Gastrocnemius medialis (tissue), 4 donors: ENCODE results near the gene CPB1. TPM values are rescaled to one million over a fixed set of nuclear protein-coding genes. Genes with fewer than 3 reads are reported as not detected.

Source experiments
- ATAC-seq, 2 donors: fragments of 150-250 bp; one replicate each; pipeline ENCODE4 v1.9.1; 2016
- DNase-seq, 2 donors: peaks; one replicate each; pipeline ENCODE4 v3.0.0-alpha.2; 2019
- H3K27ac ChIP-seq, 4 donors: fragments of 200-600 bp; sonication (generic); 1 replicate in 1 of 4; 2 replicates in 3 of 4; pipeline ENCODE4 v1.5.1; 2016 to 2018; ENCODE audit warnings: mild to moderate bottlenecking in 2 of 4, moderate library complexity in 1 of 4
- H3K27me3 ChIP-seq, 3 donors: fragments of 200-600 bp; sonication (generic) in 2 of 3; 1 replicate in 1 of 3; 2 replicates in 2 of 3; pipeline versions ENCODE4 v1.5.1 to v1.6.0; 2016 to 2019; ENCODE audit warnings: mild to moderate bottlenecking in 1 of 3, moderate library complexity in 1 of 3
- H3K36me3 ChIP-seq, 2 donors: fragments of 200-600 bp; sonication (generic) in 1 of 2; one replicate each; pipeline ENCODE4 v1.5.1; 2017 to 2018
- H3K4me1 ChIP-seq, 2 donors: fragments of 200-600 bp; sonication (generic) in 1 of 2; one replicate each; pipeline ENCODE4 v1.5.1; 2016 to 2017; ENCODE audit warnings: mild to moderate bottlenecking in 2 of 2
- H3K4me3 ChIP-seq, 4 donors: fragments of 200-600 bp; sonication (generic) in 3 of 4; 1 replicate in 1 of 4; 2 replicates in 3 of 4; pipeline ENCODE4 v1.5.1; 2016 to 2019; ENCODE audit warnings: mild to moderate bottlenecking in 2 of 4
- H3K9me3 ChIP-seq, 3 donors: fragments of 200-600 bp; sonication (generic) in 2 of 3; 1 replicate in 1 of 3; 2 replicates in 2 of 3; pipeline ENCODE4 v1.5.1; 2016 to 2019
- POLR2A ChIP-seq, 2 donors: fragments of 450-650 bp; IDR thresholded peaks; one replicate each; pipeline ENCODE4 v1.6.1; 2017; ENCODE audit warnings: antibody characterized with exemption in 2 of 2, mild to moderate bottlenecking in 2 of 2, moderate library complexity in 2 of 2
- in situ Hi-C, 4 donors: fragments of 200-750 bp; cut with MboI; loops; one replicate each; pipeline versions ENCODE4 v1.15.0 to v1.8.0; 2017; ENCODE audit warnings: low sequenced_read_pairs in 4 of 4
- intact Hi-C: fragments of 100-400 bp; cut with DNase I; formaldehyde crosslinking; loops from one replicate; pipeline ENCODE4 v1.15.1; 2023; ENCODE audit warnings: low total_unique reads
- total RNA-seq, 4 donors: library from RNA; depleted of rRNA; stranded (reverse); fragments of >200 nt; gene quantifications; one replicate each; pipeline versions ENCODE4 v1.1.0 to v1.2.3, GENCODE V29; 2016
- TF ChIP-seq, protein P1 (sequence below), 5 experiments: fragments of 450-650 bp in 3 of 5; fragments of 200-600 bp in 2 of 5; sonication (generic) in 2 of 5; IDR thresholded peaks in 4 of 5; conservative IDR thresholded peaks in 1 of 5; 1 replicate in 4 of 5; 2 replicates in 1 of 5; pipeline ENCODE4 v1.5.1; 2016 to 2019; ENCODE audit warnings: antibody characterized with exemption in 5 of 5, mild to moderate bottlenecking in 3 of 5, moderate library complexity in 3 of 5

Gene CPB1
- total RNA-seq, 4 donors from 2014 or later: 0.76 TPM; not detected in 3

DNA sequence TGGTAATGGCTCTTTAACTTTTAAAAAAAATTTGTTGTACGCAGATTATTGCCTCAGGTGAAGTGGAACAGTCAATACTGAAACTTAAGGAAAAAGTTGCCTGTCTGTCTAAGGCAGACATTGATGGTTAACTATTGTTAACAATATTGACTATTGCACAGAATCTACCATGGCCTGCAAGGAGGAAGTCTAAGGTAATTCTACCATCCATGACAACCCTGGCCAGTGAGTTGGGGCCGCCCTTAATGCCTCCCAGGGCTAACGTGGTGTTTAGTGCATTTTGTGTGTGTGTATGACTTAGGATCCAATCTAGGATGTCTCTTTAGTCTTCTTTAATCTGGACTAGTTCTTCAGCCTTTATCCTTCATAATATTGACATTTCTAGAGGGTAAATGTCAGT, 2.1 kb upstream of the CPB1 start:
- no peaks in the 10 kb centered on the region for H3K36me3 ChIP-seq
- ATAC-seq (no peak), DNase-seq (no peak)
- no peak for TF ChIP-seq POLR2A (IDR thresholded peaks at IDR 0.05)
- TF ChIP-seq, protein P1, sequence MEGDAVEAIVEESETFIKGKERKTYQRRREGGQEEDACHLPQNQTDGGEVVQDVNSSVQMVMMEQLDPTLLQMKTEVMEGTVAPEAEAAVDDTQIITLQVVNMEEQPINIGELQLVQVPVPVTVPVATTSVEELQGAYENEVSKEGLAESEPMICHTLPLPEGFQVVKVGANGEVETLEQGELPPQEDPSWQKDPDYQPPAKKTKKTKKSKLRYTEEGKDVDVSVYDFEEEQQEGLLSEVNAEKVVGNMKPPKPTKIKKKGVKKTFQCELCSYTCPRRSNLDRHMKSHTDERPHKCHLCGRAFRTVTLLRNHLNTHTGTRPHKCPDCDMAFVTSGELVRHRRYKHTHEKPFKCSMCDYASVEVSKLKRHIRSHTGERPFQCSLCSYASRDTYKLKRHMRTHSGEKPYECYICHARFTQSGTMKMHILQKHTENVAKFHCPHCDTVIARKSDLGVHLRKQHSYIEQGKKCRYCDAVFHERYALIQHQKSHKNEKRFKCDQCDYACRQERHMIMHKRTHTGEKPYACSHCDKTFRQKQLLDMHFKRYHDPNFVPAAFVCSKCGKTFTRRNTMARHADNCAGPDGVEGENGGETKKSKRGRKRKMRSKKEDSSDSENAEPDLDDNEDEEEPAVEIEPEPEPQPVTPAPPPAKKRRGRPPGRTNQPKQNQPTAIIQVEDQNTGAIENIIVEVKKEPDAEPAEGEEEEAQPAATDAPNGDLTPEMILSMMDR (IDR thresholded peaks at IDR 0.05 in 4 of 5, conservative IDR thresholded peaks at IDR 0.05 in 1 of 5): no peak
- H3K27ac ChIP-seq: no peak overlapping the region
- intact Hi-C loops: no loop called here
- H3K9me3 ChIP-seq: no peaks in the 10 kb centered on the region
- H3K4me1 ChIP-seq: no peaks in the 10 kb centered on the region
- in situ Hi-C loops: no loop called here
- H3K4me3 ChIP-seq: no peak overlapping the region
- H3K27me3 ChIP-seq: no peaks in the 10 kb centered on the region

DNA sequence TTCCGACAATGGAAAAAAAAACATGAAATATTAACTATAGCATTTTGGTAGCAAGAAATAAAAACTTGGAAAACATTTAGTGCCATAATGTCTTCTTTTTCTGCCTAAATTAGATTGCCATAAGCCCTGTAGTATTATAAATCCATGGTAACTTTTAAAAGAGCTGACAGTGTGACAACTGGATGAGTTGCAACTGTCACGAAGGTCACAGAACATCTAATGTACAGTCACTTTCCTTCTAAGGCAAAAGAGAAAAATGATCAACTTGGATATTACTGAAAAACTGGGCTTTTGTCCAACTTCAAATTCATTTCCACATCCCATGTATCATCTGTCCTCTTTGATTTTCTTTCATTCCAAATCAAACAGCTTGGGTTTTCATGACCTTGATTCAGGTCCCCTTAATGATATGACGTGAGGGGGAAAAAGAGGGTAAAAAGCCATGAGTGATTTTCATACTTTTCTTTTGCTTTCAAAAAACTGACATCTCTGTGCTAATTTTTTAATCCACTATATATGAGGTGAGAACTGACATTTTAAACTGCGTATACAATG, 602 bp downstream of the CPB1 start:
- DNase-seq (no peak), ATAC-seq (no peak)
- in situ Hi-C loops (no loop called here), intact Hi-C loops (no loop called here)
- no peaks in the 10 kb centered on the region for H3K4me1 ChIP-seq
- H3K27ac ChIP-seq: no peak overlapping the region
- no peaks in the 10 kb centered on the region for H3K9me3 ChIP-seq
- H3K4me3 ChIP-seq: no peak overlapping the region
- H3K27me3 ChIP-seq: no peaks in the 10 kb centered on the region
- H3K36me3 ChIP-seq: no peaks in the 10 kb centered on the region
- TF ChIP-seq POLR2A (IDR thresholded peaks at IDR 0.05): no peak
- TF ChIP-seq, protein P1 (IDR thresholded peaks at IDR 0.05 in 4 of 5, conservative IDR thresholded peaks at IDR 0.05 in 1 of 5): no peak

DNA sequence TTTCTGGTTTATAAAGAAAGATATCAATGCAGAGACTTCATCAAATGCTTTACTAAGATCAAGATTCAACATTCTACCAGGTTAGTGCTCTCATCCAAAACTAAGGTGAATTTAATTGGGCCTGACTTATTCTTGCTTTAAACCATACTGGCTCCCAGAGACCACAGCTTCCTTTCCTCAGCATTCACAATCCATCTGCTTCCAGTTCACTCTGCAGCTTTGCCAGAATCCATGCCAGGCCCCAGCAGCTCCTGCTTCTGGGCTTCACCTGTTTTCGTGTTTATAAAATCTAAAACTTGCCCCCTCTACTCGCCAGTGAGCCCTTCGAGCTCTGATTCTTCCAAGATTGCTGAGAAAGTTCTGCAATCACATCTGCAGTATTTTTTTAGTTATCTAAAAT, 2.3 kb downstream of the CPB1 start:
- no peaks in the 10 kb centered on the region for H3K36me3 ChIP-seq
- H3K9me3 ChIP-seq: no peaks in the 10 kb centered on the region
- DNase-seq (no peak), ATAC-seq (no peak)
- intact Hi-C loops: no loop called here
- H3K27me3 ChIP-seq: no peaks in the 10 kb centered on the region
- TF ChIP-seq POLR2A (IDR thresholded peaks at IDR 0.05): no peak
- TF ChIP-seq, protein P1 (IDR thresholded peaks at IDR 0.05 in 4 of 5, conservative IDR thresholded peaks at IDR 0.05 in 1 of 5): no peak
- H3K27ac ChIP-seq: no peak overlapping the region
- in situ Hi-C loops: no loop called here
- H3K4me3 ChIP-seq: no peak overlapping the region
- no peaks in the 10 kb centered on the region for H3K4me1 ChIP-seq

- Histone ChIP-seq H3K36me3 (no peaks in the 10 kb centered on the region), H3K27me3 (no peaks in the 10 kb centered on the region), H3K9me3 (no peaks in the 10 kb centered on the region), H3K27ac (no peak overlapping the region), H3K4me1 (no peaks in the 10 kb centered on the region), H3K4me3 (no peak overlapping the region)
- no peak for DNase-seq
- TF ChIP-seq, protein P1 (IDR thresholded peaks at IDR 0.05 in 4 of 5, conservative IDR thresholded peaks at IDR 0.05 in 1 of 5): no peak
- no peak for TF ChIP-seq POLR2A (IDR thresholded peaks at IDR 0.05)
- intact Hi-C loops (no loop called here), in situ Hi-C loops (no loop called here)
- no peak for ATAC-seq
Measured at GRCh38 chr3:148833223-148833622, 5.6 kb downstream of the CPB1 start.

DNA sequence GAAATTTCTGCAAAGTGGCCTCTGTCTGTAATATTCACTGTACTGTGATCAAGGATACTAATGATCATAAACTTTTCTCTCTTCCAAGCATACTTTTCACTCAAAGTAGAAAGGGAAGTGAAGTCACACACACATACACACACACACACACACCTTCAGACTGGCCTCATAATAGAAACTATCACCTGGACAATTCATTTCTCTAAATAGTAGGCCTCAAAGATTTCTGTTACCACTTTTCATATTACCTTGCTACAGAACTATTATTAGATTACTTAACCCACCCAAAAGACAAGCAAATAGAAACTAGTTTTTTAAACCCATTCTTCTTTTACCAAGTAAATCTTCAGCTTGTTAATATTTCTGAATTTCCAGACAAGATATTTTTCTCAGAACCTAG, 12.2 kb downstream of the CPB1 start:
- Histone ChIP-seq H3K27ac (no peak overlapping the region), H3K27me3 (no peaks in the 10 kb centered on the region), H3K4me1 (no peaks in the 10 kb centered on the region), H3K9me3 (no peaks in the 10 kb centered on the region), H3K36me3 (no peaks in the 10 kb centered on the region), H3K4me3 (no peak overlapping the region)
- no peak for TF ChIP-seq POLR2A (IDR thresholded peaks at IDR 0.05)
- TF ChIP-seq, protein P1 (IDR thresholded peaks at IDR 0.05 in 4 of 5, conservative IDR thresholded peaks at IDR 0.05 in 1 of 5): no peak
- DNase-seq (no peak), ATAC-seq (no peak)
- intact Hi-C loops: no loop called here
- in situ Hi-C loops: no loop called here
